NCI-H2227 (cell line): ENCODE measurements around the gene TYW1.
"Not testable (repeated sequence)": the region's sequence is repeated elsewhere in the genome, so short reads cannot be mapped to it uniquely, and the experiment has no call there.

Experiments
- DNase-seq: peaks from one replicate; lab custom pipeline; 2025; ENCODE audit not compliant: unreplicated experiment; lab: John Stamatoyannopoulos, UW

The TYW1 gene

GRCh38 chr7:67229018-67229417, 232.4 kb downstream of the TYW1 start:
- not testable (repeated sequence) for DNase-seq

- not testable (repeated sequence) for DNase-seq
Observed at GRCh38 chr7:67230029-67230428, 233.4 kb downstream of the TYW1 start.

- not testable (repeated sequence) for DNase-seq
Observed at GRCh38 chr7:67233506-67233905, 236.9 kb downstream of the TYW1 start.

- not testable (repeated sequence) for DNase-seq
Observed at GRCh38 chr7:67236216-67236615, 239.6 kb downstream of the TYW1 start.

- not testable (repeated sequence) for DNase-seq
Observed at GRCh38 chr7:67242871-67243270, 246.2 kb downstream of the TYW1 start.

GRCh38 chr7:67248364-67248763, 251.7 kb downstream of the TYW1 start:
- not testable (repeated sequence) for DNase-seq

- no peak for DNase-seq
Observed at GRCh38 chr7:67251986-67252558, 255.4 kb downstream of the TYW1 start.

- not testable (repeated sequence) for DNase-seq
Observed at GRCh38 chr7:67255076-67255475, 258.4 kb downstream of the TYW1 start.

GRCh38 chr7:67257779-67258178, 261.1 kb downstream of the TYW1 start:
- not testable (repeated sequence) for DNase-seq

- not testable (repeated sequence) for DNase-seq
Observed at GRCh38 chr7:67259363-67259762, 262.7 kb downstream of the TYW1 start.

- DNase-seq: not testable (repeated sequence)
Observed at GRCh38 chr7:67260166-67260586, 263.5 kb downstream of the TYW1 start.

- not testable (repeated sequence) for DNase-seq
Observed at GRCh38 chr7:67264000-67264399, 267.4 kb downstream of the TYW1 start.

- DNase-seq: not testable (repeated sequence)
Observed at GRCh38 chr7:67266070-67266469, 269.4 kb downstream of the TYW1 start.

- DNase-seq: peak; percentile 16
Observed at GRCh38 chr7:67267914-67268313, 271.3 kb downstream of the TYW1 start.

GRCh38 chr7:67269916-67270315, 273.3 kb downstream of the TYW1 start:
- DNase-seq: not testable (repeated sequence)
